HEK293T (cell line): ENCODE data around the gene FILIP1L.

ENCODE experiments used
- BHLHE40 ChIP-seq: fragments of 450-650 bp; IDR thresholded peaks from 2 replicates; pipeline ENCODE4 v1.6.1; 2016; ENCODE audit warnings: mild to moderate bottlenecking, moderate library complexity, borderline replicate concordance
- ELF4 ChIP-seq: fragments of 450-650 bp; IDR thresholded peaks from 2 replicates; pipeline ENCODE4 v1.6.1; 2017; ENCODE audit warnings: antibody characterized with exemption
- FOXA1 ChIP-seq: fragments of 450-650 bp; IDR thresholded peaks from 2 replicates; pipeline ENCODE4 v1.6.1; 2016; ENCODE audit warnings: mild to moderate bottlenecking
- FOXM1 ChIP-seq: fragments of 450-650 bp; IDR thresholded peaks from 2 replicates; pipeline ENCODE4 v1.6.1; 2017; ENCODE audit warnings: mild to moderate bottlenecking, borderline replicate concordance
- HDGF ChIP-seq: fragments of 450-650 bp; IDR thresholded peaks from 2 replicates; pipeline ENCODE4 v1.6.1; 2017; ENCODE audit warnings: antibody characterized with exemption, borderline replicate concordance
- L3MBTL2 ChIP-seq: fragments of 450-650 bp; conservative IDR thresholded peaks from 2 replicates; pipeline ENCODE4 v1.6.1; 2016; ENCODE audit warnings: mild to moderate bottlenecking
- LEF1 ChIP-seq: fragments of 450-650 bp; IDR thresholded peaks from 2 replicates; pipeline ENCODE4 v1.6.1; 2017; ENCODE audit warnings: mild to moderate bottlenecking, borderline replicate concordance
- NFRKB ChIP-seq: fragments of 450-650 bp; IDR thresholded peaks from 2 replicates; pipeline ENCODE4 v1.6.1; 2016; ENCODE audit warnings: mild to moderate bottlenecking, moderate library complexity
- PKNOX1 ChIP-seq: fragments of 450-650 bp; IDR thresholded peaks from 2 replicates; pipeline ENCODE4 v1.6.1; 2016
- SP1 ChIP-seq: fragments of 450-650 bp; IDR thresholded peaks from 2 replicates; pipeline ENCODE4 v1.6.1; 2017
- SUZ12 ChIP-seq: fragments of 450-650 bp; IDR thresholded peaks from 2 replicates; pipeline ENCODE4 v1.6.1; 2016; ENCODE audit warnings: mild to moderate bottlenecking
- ZNF384 ChIP-seq: fragments of 450-650 bp; IDR thresholded peaks from 2 replicates; pipeline ENCODE4 v1.6.1; 2016

DNA sequence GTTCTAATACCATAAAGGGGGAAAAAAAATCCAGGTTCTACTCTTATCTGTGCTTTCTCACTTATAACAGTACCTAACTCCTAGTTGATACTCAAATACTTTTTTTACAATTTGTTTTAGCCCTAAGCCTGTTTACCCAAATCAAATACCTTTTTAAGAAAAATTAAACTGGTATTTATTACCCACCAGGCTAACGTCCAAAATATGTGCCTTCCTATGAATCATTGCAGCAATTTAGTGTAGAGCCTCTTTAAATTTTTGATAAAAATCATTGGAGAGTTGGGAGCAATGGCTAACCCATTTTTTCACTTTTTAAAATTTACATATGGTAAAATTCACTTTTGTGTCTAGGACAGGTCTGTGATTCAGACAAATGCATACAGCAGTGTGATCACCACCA, 27.9 kb downstream of the FILIP1L start:
- TF ChIP-seq ZNF384 = no peak
- no peak for TF ChIP-seq FOXM1
- no peak for TF ChIP-seq SP1
- no peak for TF ChIP-seq BHLHE40
- TF ChIP-seq SUZ12 = no peak
- no peak for TF ChIP-seq L3MBTL2
- no peak for TF ChIP-seq HDGF
- no peak for TF ChIP-seq ELF4
- TF ChIP-seq LEF1 = no peak
- TF ChIP-seq FOXA1 = no peak
- TF ChIP-seq NFRKB = no peak
- TF ChIP-seq PKNOX1 = no peak
